PC-3 (cell line): ENCODE results near the gene SLC18A2. TPM values are rescaled to one million over a fixed set of nuclear protein-coding genes. Genes with fewer than 3 reads are reported as not detected.
"Not testable (repeated sequence)": the region's sequence is repeated elsewhere in the genome, so short reads cannot be mapped to it uniquely, and the experiment has no call there.

Experiments
- ATAC-seq: fragments of 200-7000 bp; cut with Tn5 transposase; 2 replicates; pipeline ENCODE4 v1.9.1; 2020; ENCODE audit warnings: mild to moderate bottlenecking, moderate library complexity
- BruUV-seq: library from RNA; stranded (reverse); fragments of 400-500 nt; replicated peaks from 2 replicates; lab custom pipeline; 2021; lab: Mats Ljungman, UMichigan
- CTCF ChIA-PET: fragments of 300-600 bp; sonication (Branson Sonifier 250); formaldehyde crosslinking; loops from one replicate; lab custom pipeline; 2022; ENCODE audit warnings: antibody characterized with exemption; lab: Charles Lee
- POLR2A ChIA-PET: fragments of 300-600 bp; sonication (Branson Sonifier 250); formaldehyde crosslinking; loops from one replicate; lab custom pipeline; 2022; ENCODE audit warnings: antibody characterized with exemption; ENCODE audit not compliant: unreplicated experiment; lab: Charles Lee
- DNase-seq: peaks from one replicate; pipeline ENCODE4 v3.0.0-alpha.2; 2015
- H2AFZ ChIP-seq: fragments of 300-600 bp; sonication (generic); 2 replicates; pipeline ENCODE4 v1.6.0; 2016; ENCODE audit warnings: antibody characterized with exemption, low read length
- H3F3A ChIP-seq: fragments of 300-600 bp; sonication (generic); one replicate; pipeline ENCODE4 v1.6.0; 2017; ENCODE audit warnings: antibody characterized with exemption, low read length, control low read depth, mild to moderate bottlenecking; ENCODE audit not compliant: unreplicated experiment
- H3K27ac ChIP-seq: fragments of 300-600 bp; sonication (generic); 2 replicates; pipeline ENCODE4 v1.5.1; 2016; ENCODE audit warnings: mild to moderate bottlenecking, low read length
- H3K27me3 ChIP-seq: fragments of 300-600 bp; sonication (generic); 2 replicates; pipeline ENCODE4 v1.6.1; 2016; ENCODE audit warnings: low read length, mixed read lengths
- H3K36me3 ChIP-seq: fragments of 300-600 bp; sonication (generic); 2 replicates; pipeline ENCODE4 v1.6.1; 2016; ENCODE audit warnings: low read depth, mixed run types, low read length, mixed read lengths
- H3K4me1 ChIP-seq: fragments of 300-600 bp; sonication (generic); 2 replicates; pipeline ENCODE4 v1.5.1; 2016; ENCODE audit warnings: low read length; ENCODE audit not compliant: insufficient read depth
- H3K4me2 ChIP-seq: fragments of 300-600 bp; sonication (generic); 2 replicates; pipeline ENCODE4 v1.6.0; 2016; ENCODE audit warnings: low read length
- H3K4me3 ChIP-seq: fragments of 300-600 bp; sonication (generic); 2 replicates; pipeline ENCODE4 v1.5.1; 2016; ENCODE audit warnings: mild to moderate bottlenecking, low read length, mixed read lengths
- H3K79me2 ChIP-seq: fragments of 300-600 bp; sonication (generic); 2 replicates; pipeline ENCODE4 v1.6.1; 2017; ENCODE audit warnings: low read length, mixed read lengths
- H3K9ac ChIP-seq: fragments of 300-600 bp; sonication (generic); 2 replicates; pipeline ENCODE4 v1.6.0; 2016; ENCODE audit warnings: mild to moderate bottlenecking, low read length
- H3K9me2 ChIP-seq: fragments of 300-600 bp; sonication (generic); replicated peaks from 2 replicates; pipeline ENCODE4 v1.6.1; 2016; ENCODE audit warnings: mixed run types, low read length, mixed read lengths
- H3K9me3 ChIP-seq: fragments of 300-600 bp; sonication (generic); 2 replicates; pipeline ENCODE4 v1.6.1; 2016; ENCODE audit warnings: low read length, mixed read lengths
- H4K20me1 ChIP-seq: fragments of 300-600 bp; sonication (generic); 2 replicates; pipeline ENCODE4 v1.6.1; 2016; ENCODE audit warnings: low read length, mixed read lengths
- EZH2 ChIP-seq: fragments of 300-600 bp; sonication (generic); IDR thresholded peaks from one replicate; pipeline ENCODE4 v1.6.1; 2017; ENCODE audit warnings: antibody characterized with exemption, mild to moderate bottlenecking, low read length; ENCODE audit not compliant: unreplicated experiment
- EZH2phosphoT487 ChIP-seq: fragments of 300-600 bp; sonication (generic); IDR thresholded peaks from 2 replicates; pipeline ENCODE4 v1.6.1; 2018; ENCODE audit warnings: mild to moderate bottlenecking, antibody characterized with exemption, low read length, borderline replicate concordance
- intact Hi-C: fragments of 100-400 bp; cut with micrococcal nuclease; formaldehyde crosslinking; loops from 2 replicates; pipeline ENCODE4 v1.9.0; 2023
- total RNA-seq: library from RNA; depleted of rRNA; stranded (reverse); fragments of >200 nt; gene quantifications from 2 replicates; pipeline ENCODE4 v1.2.3, GENCODE V29; 2014
- TF ChIP-seq, protein P1 (sequence below): fragments of 300-600 bp; sonication (generic); conservative IDR thresholded peaks from 2 replicates; pipeline ENCODE4 v1.5.1; 2017; ENCODE audit warnings: antibody characterized with exemption, low read depth, mild to moderate bottlenecking, low read length

Gene SLC18A2
- total RNA-seq, 1 experiment from 2014 or later: not detected

DNA sequence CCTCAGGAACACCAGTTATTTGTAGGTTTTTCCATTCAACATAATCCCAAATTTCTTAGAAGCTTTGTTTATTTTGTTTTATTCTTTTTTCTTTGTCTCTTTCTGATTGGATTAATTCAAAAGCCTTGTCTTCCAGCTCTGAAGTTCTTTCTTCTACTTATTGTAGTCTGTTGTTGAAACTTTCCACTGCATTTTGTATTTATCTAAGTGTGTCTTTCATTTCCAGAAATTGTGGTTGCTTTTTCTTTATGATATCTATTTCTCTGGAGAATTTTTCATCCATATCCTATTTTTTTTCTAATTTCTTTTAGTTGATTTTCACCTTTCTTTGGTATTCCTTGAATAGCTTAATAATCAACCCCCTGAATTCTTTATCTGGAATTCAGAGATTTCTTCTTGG lies 58.5 kb downstream of the SLC18A2 start:
- no peak overlapping the region for H2AFZ ChIP-seq
- no peaks in the 10 kb centered on the region for H3F3A ChIP-seq
- H3K4me2 ChIP-seq: no peak overlapping the region
- 0 out of 2 replicates have a peak, but pooled peaks cover 3% of the 10 kb centered on the region for H3K79me2 ChIP-seq
- DNase-seq: no peak
- POLR2A ChIA-PET: no interaction called here
- no TSS peak for BruUV-seq
- no peaks in the 10 kb centered on the region for H3K9me3 ChIP-seq
- intact Hi-C loops: no loop called here
- no peak overlapping the region for H3K27ac ChIP-seq
- CTCF ChIA-PET: no interaction called here
- no peaks in the 10 kb centered on the region for H3K9me2 ChIP-seq
- no peak overlapping the region for H3K9ac ChIP-seq
- H3K4me1 ChIP-seq: no peaks in the 10 kb centered on the region
- ATAC-seq: no peak
- no peak overlapping the region for H3K4me3 ChIP-seq
- no peaks in the 10 kb centered on the region for H4K20me1 ChIP-seq
- H3K36me3 ChIP-seq: no peaks in the 10 kb centered on the region
- no peaks in the 10 kb centered on the region for H3K27me3 ChIP-seq
- no peak for TF ChIP-seq EZH2phosphoT487
- TF ChIP-seq, protein P1, sequence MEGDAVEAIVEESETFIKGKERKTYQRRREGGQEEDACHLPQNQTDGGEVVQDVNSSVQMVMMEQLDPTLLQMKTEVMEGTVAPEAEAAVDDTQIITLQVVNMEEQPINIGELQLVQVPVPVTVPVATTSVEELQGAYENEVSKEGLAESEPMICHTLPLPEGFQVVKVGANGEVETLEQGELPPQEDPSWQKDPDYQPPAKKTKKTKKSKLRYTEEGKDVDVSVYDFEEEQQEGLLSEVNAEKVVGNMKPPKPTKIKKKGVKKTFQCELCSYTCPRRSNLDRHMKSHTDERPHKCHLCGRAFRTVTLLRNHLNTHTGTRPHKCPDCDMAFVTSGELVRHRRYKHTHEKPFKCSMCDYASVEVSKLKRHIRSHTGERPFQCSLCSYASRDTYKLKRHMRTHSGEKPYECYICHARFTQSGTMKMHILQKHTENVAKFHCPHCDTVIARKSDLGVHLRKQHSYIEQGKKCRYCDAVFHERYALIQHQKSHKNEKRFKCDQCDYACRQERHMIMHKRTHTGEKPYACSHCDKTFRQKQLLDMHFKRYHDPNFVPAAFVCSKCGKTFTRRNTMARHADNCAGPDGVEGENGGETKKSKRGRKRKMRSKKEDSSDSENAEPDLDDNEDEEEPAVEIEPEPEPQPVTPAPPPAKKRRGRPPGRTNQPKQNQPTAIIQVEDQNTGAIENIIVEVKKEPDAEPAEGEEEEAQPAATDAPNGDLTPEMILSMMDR: no peak
- TF ChIP-seq EZH2: no peak

DNA sequence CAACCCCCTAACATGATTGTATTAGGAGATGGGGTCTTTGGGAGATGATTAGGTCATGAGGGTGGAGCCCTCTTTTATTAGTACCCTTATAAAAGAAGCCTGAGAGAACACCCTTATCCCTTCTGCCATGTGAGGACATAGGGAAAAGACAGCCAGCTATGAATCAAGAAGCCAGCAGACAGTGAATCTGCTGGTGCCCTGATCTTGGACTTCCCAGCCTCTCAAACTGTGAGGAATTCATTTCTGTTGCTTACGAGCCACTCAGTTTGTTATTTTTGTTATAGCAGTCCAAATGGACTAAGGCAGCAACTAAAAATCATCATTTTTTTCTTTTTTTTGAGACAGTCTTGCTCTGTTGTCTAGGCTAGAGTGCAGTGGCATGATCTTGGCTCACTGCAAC lies 59.8 kb downstream of the SLC18A2 start:
- no peak overlapping the region for H3K4me2 ChIP-seq
- no peaks in the 10 kb centered on the region for H3K27me3 ChIP-seq
- H3K4me1 ChIP-seq: no peaks in the 10 kb centered on the region
- no peak overlapping the region for H2AFZ ChIP-seq
- intact Hi-C loops: no loop called here
- H3K9me3 ChIP-seq: no peaks in the 10 kb centered on the region
- H3F3A ChIP-seq: no peaks in the 10 kb centered on the region
- ATAC-seq (no peak), DNase-seq (no peak)
- CTCF ChIA-PET: no interaction called here
- no peak overlapping the region for H3K9ac ChIP-seq
- no peak for TF ChIP-seq EZH2
- TF ChIP-seq, protein P1: no peak
- no peak for TF ChIP-seq EZH2phosphoT487
- POLR2A ChIA-PET: no interaction called here
- no peaks in the 10 kb centered on the region for H3K9me2 ChIP-seq
- no peaks in the 10 kb centered on the region for H3K36me3 ChIP-seq
- no peaks in the 10 kb centered on the region for H4K20me1 ChIP-seq
- H3K27ac ChIP-seq: no peak overlapping the region
- no peak overlapping the region for H3K4me3 ChIP-seq
- H3K79me2 ChIP-seq: no peaks in the 10 kb centered on the region
- no TSS peak for BruUV-seq

DNA sequence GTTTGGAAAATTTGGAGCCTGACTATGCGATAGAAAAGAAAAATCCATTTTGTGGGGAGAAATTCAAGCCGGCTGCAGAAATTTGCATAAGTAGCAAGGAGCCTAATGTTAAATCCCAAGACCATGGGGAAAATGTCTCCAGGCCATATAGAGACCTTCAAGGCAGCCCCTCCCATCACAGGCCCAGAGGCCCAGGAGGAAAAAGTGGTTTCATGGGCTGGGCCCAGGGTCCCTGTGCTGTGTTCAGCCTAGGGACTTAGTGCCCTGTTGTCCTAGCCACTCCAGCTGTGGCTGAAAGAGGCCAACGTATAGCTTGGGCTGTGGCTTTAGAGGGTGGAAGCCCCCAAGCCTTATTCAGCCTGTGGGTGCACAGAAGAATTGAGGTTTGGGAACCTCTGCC lies 62.5 kb downstream of the SLC18A2 start:
- POLR2A ChIA-PET, H3K4me2 ChIP-seq, H3F3A ChIP-seq, intact Hi-C loops, BruUV-seq, H3K4me1 ChIP-seq, H3K27ac ChIP-seq, H3K4me3 ChIP-seq, H3K9ac ChIP-seq, H3K9me3 ChIP-seq, H4K20me1 ChIP-seq, ATAC-seq, H3K9me2 ChIP-seq, H2AFZ ChIP-seq, CTCF ChIA-PET, H3K79me2 ChIP-seq, H3K36me3 ChIP-seq, DNase-seq, H3K27me3 ChIP-seq: not testable (repeated sequence)
